ENCODE data around the gene YIPF3. TPM values are rescaled to one million over a fixed set of nuclear protein-coding genes. Genes with fewer than 3 reads are reported as not detected.
A peak's percentile ranks its signal among the peaks of the same experiment; 100 is the strongest.

YIPF3 gene
- total RNA-seq, 4 donors from 2014 or later, result 61.7 to 105 (median 77.9) TPM

GRCh38 chr6:43505718-43506117 is 11.0 kb downstream of the YIPF3 start:
- no peak overlapping the region for H3K4me3 ChIP-seq
- DNase-seq (ENCODE audit: low spot score in 2 of 2), result no peak
- WGBS, 2 donors, result 63 to 69% methylated on average over 4 to 5 of the region's 6 CpGs
- H3K36me3 ChIP-seq, result peaks cover 2 to 57% (median 5%) of the 10 kb centered on the region in 3 donors
- TF ChIP-seq POLR2A (IDR thresholded peaks at IDR 0.05), result no peak
- TF ChIP-seq EP300 (IDR thresholded peaks at IDR 0.05), result no peak
- no peak for TF ChIP-seq CTCF (IDR thresholded peaks at IDR 0.05)
- no peaks in the 10 kb centered on the region for H3K9me3 ChIP-seq
- peak overlapping the region in 1 of 4 donors; percentile 21 for H3K27ac ChIP-seq
- H3K27me3 ChIP-seq, result no peaks in the 10 kb centered on the region
- H3K4me1 ChIP-seq, result peaks cover 0 to 27% (median 10%) of the 10 kb centered on the region in 4 donors

- no peak for DNase-seq (ENCODE audit: low spot score in 2 of 2)
- Histone ChIP-seq H3K9me3 (no peaks in the 10 kb centered on the region), H3K27ac (no peak overlapping the region), H3K27me3 (no peaks in the 10 kb centered on the region), H3K4me3 (no peak overlapping the region), H3K4me1 (peaks cover 0 to 22% (median 6%) of the 10 kb centered on the region in 4 donors), H3K36me3 (peaks cover 2 to 62% (median 5%) of the 10 kb centered on the region in 3 donors)
- TF ChIP-seq CTCF (IDR thresholded peaks at IDR 0.05), result no peak
- TF ChIP-seq EP300 (IDR thresholded peaks at IDR 0.05), result no peak
- no peak for TF ChIP-seq POLR2A (IDR thresholded peaks at IDR 0.05)
- WGBS, 2 donors, result 87 to 92% methylated on average over 20 to 25 of the region's 26 CpGs
Observed at GRCh38 chr6:43504756-43505593, 11.8 kb downstream of the YIPF3 start.

- WGBS, 2 donors, result 85 to 94% methylated on average over 3 to 8 of the region's 8 CpGs
- no peak overlapping the region for H3K4me3 ChIP-seq
- no peak for DNase-seq (ENCODE audit: low spot score in 2 of 2)
- TF ChIP-seq POLR2A (IDR thresholded peaks at IDR 0.05) (no peak), CTCF (IDR thresholded peaks at IDR 0.05) (no peak), EP300 (IDR thresholded peaks at IDR 0.05) (no peak)
- no peaks in the 10 kb centered on the region for H3K9me3 ChIP-seq
- no peaks in the 10 kb centered on the region for H3K27me3 ChIP-seq
- peaks cover 5 to 78% (median 5%) of the 10 kb centered on the region in 3 donors for H3K36me3 ChIP-seq
- H3K4me1 ChIP-seq, result peaks cover 0 to 9% (median 1%) of the 10 kb centered on the region in 4 donors
- no peak overlapping the region for H3K27ac ChIP-seq
Observed at GRCh38 chr6:43503443-43503842, 13.3 kb downstream of the YIPF3 start.

- no peak for TF ChIP-seq POLR2A (IDR thresholded peaks at IDR 0.05)
- no peak for TF ChIP-seq EP300 (IDR thresholded peaks at IDR 0.05)
- Histone ChIP-seq H3K27ac (no peak overlapping the region), H3K36me3 (peaks cover 5 to 85% (median 5%) of the 10 kb centered on the region in 3 donors), H3K4me1 (peaks cover 0 to 9% (median 1%) of the 10 kb centered on the region in 4 donors), H3K27me3 (no peaks in the 10 kb centered on the region), H3K9me3 (no peaks in the 10 kb centered on the region), H3K4me3 (no peak overlapping the region)
- DNase-seq (ENCODE audit: low spot score in 2 of 2), result no peak
- 77 to 84% methylated on average over 2 to 4 of the region's 4 CpGs for WGBS, 2 donors
Observed at GRCh38 chr6:43502666-43503065, 14.1 kb downstream of the YIPF3 start.

GRCh38 chr6:43500921-43501320 is 15.8 kb downstream of the YIPF3 start:
- Histone ChIP-seq H3K27me3 (no peaks in the 10 kb centered on the region), H3K9me3 (no peaks in the 10 kb centered on the region), H3K4me3 (no peak overlapping the region), H3K36me3 (peaks cover 5 to 81% (median 5%) of the 10 kb centered on the region in 3 donors), H3K27ac (no peak overlapping the region), H3K4me1 (peaks cover 0 to 12% (median 4%) of the 10 kb centered on the region in 4 donors)
- DNase-seq (ENCODE audit: low spot score in 2 of 2), result no peak
- WGBS, 2 donors, result 97 to 100% methylated on average over 3 of the region's 3 CpGs
- TF ChIP-seq CTCF (IDR thresholded peaks at IDR 0.05), result no peak
- TF ChIP-seq POLR2A (IDR thresholded peaks at IDR 0.05), result no peak
